Sigmoid colon (tissue), 7 donors: ENCODE results near the gene KCNG1. TPM values are rescaled to one million over a fixed set of nuclear protein-coding genes. Genes with fewer than 3 reads are reported as not detected.

Experiments
- DNase-seq: peaks from one replicate; pipeline ENCODE4 v3.0.0-alpha.2; 2019
- H3K27ac ChIP-seq, 4 donors: fragments of 200-600 bp; sonication (generic); one replicate each; pipeline ENCODE4 v1.5.1; 2016 to 2019; ENCODE audit warnings: mild to moderate bottlenecking in 1 of 4
- H3K27me3 ChIP-seq, 3 donors: fragments of 200-600 bp; sonication (generic); one replicate each; pipeline ENCODE4 v1.5.1; 2019; ENCODE audit warnings: mild to moderate bottlenecking in 1 of 3
- H3K36me3 ChIP-seq, 4 donors: fragments of 200-600 bp; sonication (generic); one replicate each; pipeline ENCODE4 v1.5.1; 2016 to 2019
- H3K4me1 ChIP-seq, 4 donors: fragments of 200-600 bp; sonication (generic); one replicate each; pipeline ENCODE4 v1.5.1; 2017 to 2019
- H3K4me3 ChIP-seq, 4 donors: fragments of 200-600 bp; sonication (generic); one replicate each; pipeline ENCODE4 v1.5.1; 2017 to 2019; ENCODE audit warnings: mild to moderate bottlenecking in 2 of 4, moderate library complexity in 1 of 4
- H3K9me3 ChIP-seq, 4 donors: fragments of 200-600 bp in 3 of 4; sonication (generic) in 3 of 4; one replicate each; pipeline versions ENCODE4 v1.5.1 to v1.6.1; 2013 to 2019
- CTCF ChIP-seq, 4 experiments: fragments of 450-650 bp in 3 of 4; fragments of 200-600 bp in 1 of 4; IDR thresholded peaks; one replicate each; pipeline ENCODE4 v1.5.1; 2016 to 2019; ENCODE audit warnings: antibody characterized with exemption in 4 of 4, mild to moderate bottlenecking in 3 of 4, moderate library complexity in 2 of 4
- EP300 ChIP-seq, 4 donors: sonication (generic); formaldehyde crosslinking; IDR thresholded peaks; one replicate each; pipeline ENCODE4 v1.6.1; 2017; ENCODE audit warnings: antibody characterized with exemption in 4 of 4
- POLR2A ChIP-seq, 2 donors: fragments of 450-650 bp; IDR thresholded peaks; one replicate each; pipeline ENCODE4 v1.6.1; 2016; ENCODE audit warnings: antibody characterized with exemption in 2 of 2, mild to moderate bottlenecking in 2 of 2, moderate library complexity in 2 of 2
- POLR2AphosphoS5 ChIP-seq, 4 donors: sonication (generic); formaldehyde crosslinking; IDR thresholded peaks; one replicate each; pipeline ENCODE4 v1.6.1; 2017; ENCODE audit warnings: antibody characterized with exemption in 4 of 4
- WGBS, 2 donors: extraction: QIAGEN DNeasy Blood & Tissue Kit; methylation state at CpG; one replicate each; pipeline ENCODE4 v1.1.7; 2013; 5-methylcytosine and 5-hydroxymethylcytosine counted together
- intact Hi-C: fragments of 100-400 bp; cut with DNase I; formaldehyde crosslinking; loops from one replicate; pipeline ENCODE4 v1.15.1; 2023
- polyA plus RNA-seq, 3 donors: library from polyadenylated mRNA; stranded (reverse); fragments of 200-250 nt; gene quantifications; one replicate each; pipeline ENCODE4 v1.2.3, GENCODE V29; 2013
- total RNA-seq, 4 donors: library from RNA; depleted of rRNA; stranded (reverse); fragments of >200 nt; gene quantifications; one replicate each; pipeline ENCODE4 v1.1.0, GENCODE V29; 2016
- donor health status: healthy with polysubstance abuse.
- donor health status: Bipolar disorder and iron deficiency.
- donor health status: healthy.

Gene KCNG1
- 1 to 10 TPM; 1.7 to 5.3 (median 3.3) TPM for total RNA-seq
- 1 to 10 TPM; 2.3 to 7.1 (median 2.4) TPM for polyA plus RNA-seq

- peak in 2 of 4 donors; percentile 39 to 61 for TF ChIP-seq POLR2AphosphoS5 (IDR thresholded peaks at IDR 0.05)
- TF ChIP-seq POLR2A (IDR thresholded peaks at IDR 0.05): no peak
- intact Hi-C loops: no loop called here
- Histone ChIP-seq H3K4me1 (peaks cover 0 to 15% (median 15%) of the 10 kb centered on the region in 4 donors), H3K36me3 (no peaks in the 10 kb centered on the region), H3K9me3 (no peaks in the 10 kb centered on the region), H3K27me3 (peaks cover 15 to 54% (median 37%) of the 10 kb centered on the region in 3 donors), H3K4me3 (peak within 1 kb of the TSS; percentile 21 to 56 (median 46)), H3K27ac (peak within 1 kb of the TSS in 2 of 4 donors; percentile 8 to 33)
- whole genome bisulfite sequencing, 2 donors: 1 to 2% methylated on average over 108 of the region's 108 CpGs
- DNase-seq: peak; percentile 74
These were observed at the start of gene KCNG1 for GRCh38 chr20:51022803-51023616. KCNG1 (minus strand) TSS chr20:51023107; CDS start chr20:51010338, 12,769 bp downstream.

DNA sequence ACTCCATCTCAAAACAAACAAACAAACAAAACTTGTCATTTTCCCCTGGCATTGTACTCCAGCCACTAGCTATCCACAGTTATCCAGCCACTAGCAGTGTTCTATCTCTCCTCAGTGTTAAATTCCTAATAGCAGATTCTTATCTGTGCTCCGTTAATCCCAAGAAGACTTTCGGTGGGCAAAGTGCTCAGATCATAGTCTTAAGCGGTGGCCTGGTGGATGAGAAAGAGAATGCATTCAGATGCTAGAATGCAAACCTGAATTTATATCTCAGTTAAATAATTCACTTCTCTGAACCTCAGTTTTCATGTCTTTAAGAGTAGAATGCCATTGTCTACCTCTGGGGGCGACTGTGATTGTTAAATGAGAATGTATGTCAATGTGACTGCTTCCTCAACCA is 47.7 kb upstream of the KCNG1 start:
- Histone ChIP-seq H3K4me3 (no peak overlapping the region), H3K4me1 (no peaks in the 10 kb centered on the region), H3K9me3 (peaks cover 0 to 3% (median 0%) of the 10 kb centered on the region in 4 donors), H3K27me3 (peaks cover 0 to 61% (median 0%) of the 10 kb centered on the region in 3 donors), H3K27ac (no peak overlapping the region), H3K36me3 (no peaks in the 10 kb centered on the region)
- no peak for TF ChIP-seq POLR2A (IDR thresholded peaks at IDR 0.05)
- TF ChIP-seq EP300 (IDR thresholded peaks at IDR 0.05): no peak
- TF ChIP-seq POLR2AphosphoS5 (IDR thresholded peaks at IDR 0.05): no peak
- no peak for TF ChIP-seq CTCF (IDR thresholded peaks at IDR 0.05)
- WGBS, 2 donors: 82 to 88% methylated on average over 4 of the region's 4 CpGs
- no peak for DNase-seq
- intact Hi-C loops: no loop called here

- Histone ChIP-seq H3K9me3 (no peaks in the 10 kb centered on the region), H3K36me3 (no peaks in the 10 kb centered on the region), H3K4me1 (no peaks in the 10 kb centered on the region), H3K4me3 (no peak overlapping the region), H3K27ac (no peak overlapping the region), H3K27me3 (peaks cover 0 to 47% (median 0%) of the 10 kb centered on the region in 3 donors)
- TF ChIP-seq CTCF (IDR thresholded peaks at IDR 0.05) (no peak), POLR2A (IDR thresholded peaks at IDR 0.05) (no peak), EP300 (IDR thresholded peaks at IDR 0.05) (no peak), POLR2AphosphoS5 (IDR thresholded peaks at IDR 0.05) (no peak)
- DNase-seq: no peak
- WGBS, 2 donors: 40 to 48% methylated on average over 5 of the region's 5 CpGs
- intact Hi-C loops: no loop called here
These were observed 44.9 kb upstream of the KCNG1 start for GRCh38 chr20:51067792-51068191.

- Histone ChIP-seq H3K9me3 (no peaks in the 10 kb centered on the region), H3K36me3 (no peaks in the 10 kb centered on the region), H3K4me1 (no peaks in the 10 kb centered on the region), H3K27me3 (peaks cover 0 to 37% (median 0%) of the 10 kb centered on the region in 3 donors), H3K27ac (no peak overlapping the region), H3K4me3 (no peak overlapping the region)
- no peak for DNase-seq
- WGBS, 2 donors: 76 to 85% methylated on average over 4 of the region's 4 CpGs
- intact Hi-C loops: no loop called here
- no peak for TF ChIP-seq POLR2AphosphoS5 (IDR thresholded peaks at IDR 0.05)
- no peak for TF ChIP-seq EP300 (IDR thresholded peaks at IDR 0.05)
- no peak for TF ChIP-seq POLR2A (IDR thresholded peaks at IDR 0.05)
- TF ChIP-seq CTCF (IDR thresholded peaks at IDR 0.05): no peak
These were observed 42.7 kb upstream of the KCNG1 start for GRCh38 chr20:51065615-51066014.

DNA sequence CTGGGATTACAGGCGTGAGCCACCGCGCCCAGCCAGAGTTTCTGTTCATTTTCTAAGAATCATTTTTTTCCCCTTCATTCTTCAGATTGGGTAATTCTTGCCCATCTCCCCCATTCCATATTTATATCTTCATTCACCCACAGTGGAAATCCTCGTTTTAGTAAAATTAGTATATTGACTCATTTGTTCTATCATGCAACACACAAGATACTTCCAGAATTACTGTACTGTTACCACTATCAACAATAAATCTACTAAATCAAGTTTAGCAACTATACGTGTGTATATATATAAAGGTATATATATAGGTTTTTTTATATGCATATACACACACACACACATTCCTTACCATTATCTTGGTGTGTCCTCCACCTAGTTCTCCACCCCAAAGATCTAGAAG is 41.2 kb upstream of the KCNG1 start:
- H3K4me1 ChIP-seq: no peaks in the 10 kb centered on the region
- H3K27me3 ChIP-seq: peaks cover 0 to 22% (median 0%) of the 10 kb centered on the region in 3 donors
- H3K9me3 ChIP-seq: no peaks in the 10 kb centered on the region
- TF ChIP-seq POLR2A (IDR thresholded peaks at IDR 0.05) (no peak), EP300 (IDR thresholded peaks at IDR 0.05) (no peak), CTCF (IDR thresholded peaks at IDR 0.05) (no peak), POLR2AphosphoS5 (IDR thresholded peaks at IDR 0.05) (no peak)
- no peak overlapping the region for H3K4me3 ChIP-seq
- no peak for DNase-seq
- 71 to 72% methylated on average over 5 of the region's 5 CpGs for WGBS, 2 donors
- H3K27ac ChIP-seq: no peak overlapping the region
- intact Hi-C loops: no loop called here
- H3K36me3 ChIP-seq: no peaks in the 10 kb centered on the region
